ENCODE results near the gene PLD6. TPM values are rescaled to one million over a fixed set of nuclear protein-coding genes. Genes with fewer than 3 reads are reported as not detected.

PLD6 gene
- total RNA-seq, 1 donor from 2014 or later = 1.2 TPM

DNA sequence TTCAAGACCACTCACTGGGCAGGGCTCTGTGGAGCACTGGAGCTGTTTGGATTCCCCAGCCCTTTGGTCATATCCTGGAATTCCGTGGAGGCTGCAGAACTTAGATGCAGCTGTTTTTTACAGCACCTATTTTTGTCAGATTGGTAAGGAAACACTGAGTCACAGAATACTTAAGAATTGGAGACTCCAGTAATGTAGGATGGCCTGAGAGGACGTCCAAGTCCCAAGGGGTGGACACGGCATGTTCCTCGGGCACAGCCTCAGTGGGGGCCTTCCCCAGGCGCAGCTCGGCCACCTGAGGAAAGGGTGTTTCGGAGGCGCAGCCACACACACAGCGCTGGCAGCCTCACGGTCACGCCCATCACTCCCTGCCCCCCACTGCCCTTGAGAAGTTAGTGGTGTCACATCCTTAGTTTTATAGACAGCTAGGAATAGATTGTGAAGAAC is 14.8 kb downstream of the PLD6 start:
- H3K4me3 Mint-ChIP-seq (ENCODE audit: low read depth) = no peak overlapping the region
- H3K4me1 Mint-ChIP-seq (ENCODE audit: low read depth) = peaks cover 12% of the 10 kb centered on the region
- no peaks in the 10 kb centered on the region for H3K27me3 Mint-ChIP-seq
- H3K27ac Mint-ChIP-seq = no peak overlapping the region
- H3K9me3 Mint-ChIP-seq (ENCODE audit: low read depth) = no peaks in the 10 kb centered on the region
- DNase-seq (ENCODE audit: low spot score, unreplicated experiment) = no peak
- peaks cover 6% of the 10 kb centered on the region for H3K36me3 Mint-ChIP-seq (ENCODE audit: insufficient read depth)
- TF ChIP-seq, protein P1, sequence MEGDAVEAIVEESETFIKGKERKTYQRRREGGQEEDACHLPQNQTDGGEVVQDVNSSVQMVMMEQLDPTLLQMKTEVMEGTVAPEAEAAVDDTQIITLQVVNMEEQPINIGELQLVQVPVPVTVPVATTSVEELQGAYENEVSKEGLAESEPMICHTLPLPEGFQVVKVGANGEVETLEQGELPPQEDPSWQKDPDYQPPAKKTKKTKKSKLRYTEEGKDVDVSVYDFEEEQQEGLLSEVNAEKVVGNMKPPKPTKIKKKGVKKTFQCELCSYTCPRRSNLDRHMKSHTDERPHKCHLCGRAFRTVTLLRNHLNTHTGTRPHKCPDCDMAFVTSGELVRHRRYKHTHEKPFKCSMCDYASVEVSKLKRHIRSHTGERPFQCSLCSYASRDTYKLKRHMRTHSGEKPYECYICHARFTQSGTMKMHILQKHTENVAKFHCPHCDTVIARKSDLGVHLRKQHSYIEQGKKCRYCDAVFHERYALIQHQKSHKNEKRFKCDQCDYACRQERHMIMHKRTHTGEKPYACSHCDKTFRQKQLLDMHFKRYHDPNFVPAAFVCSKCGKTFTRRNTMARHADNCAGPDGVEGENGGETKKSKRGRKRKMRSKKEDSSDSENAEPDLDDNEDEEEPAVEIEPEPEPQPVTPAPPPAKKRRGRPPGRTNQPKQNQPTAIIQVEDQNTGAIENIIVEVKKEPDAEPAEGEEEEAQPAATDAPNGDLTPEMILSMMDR (IDR thresholded peaks at IDR 0.05; ENCODE audit: unreplicated experiment) = no peak

DNA sequence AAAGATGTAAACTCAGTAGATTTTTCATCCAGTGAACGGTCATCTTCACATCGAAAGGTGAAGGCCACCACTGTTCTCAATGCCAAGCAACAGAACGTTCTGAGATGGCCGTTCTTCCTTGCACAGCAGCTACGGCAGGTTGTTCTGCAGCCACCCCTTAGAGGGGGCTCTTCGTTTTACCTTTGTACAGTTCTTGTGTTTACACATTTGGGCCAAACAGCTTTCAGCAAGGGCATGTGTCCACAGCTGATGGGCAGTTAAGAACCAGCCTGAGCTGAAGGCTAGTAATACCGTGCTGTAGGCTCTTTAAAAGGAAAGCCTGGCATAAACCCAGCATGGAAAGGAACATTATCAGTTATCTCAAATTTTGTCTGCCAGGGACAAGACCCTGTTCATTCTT is 15.9 kb downstream of the PLD6 start:
- DNase-seq (ENCODE audit: low spot score, unreplicated experiment) = no peak
- no peaks in the 10 kb centered on the region for H3K27me3 Mint-ChIP-seq
- no peaks in the 10 kb centered on the region for H3K9me3 Mint-ChIP-seq (ENCODE audit: low read depth)
- H3K27ac Mint-ChIP-seq = peak overlapping the region; percentile 78
- TF ChIP-seq, protein P1 (IDR thresholded peaks at IDR 0.05; ENCODE audit: unreplicated experiment) = peak; percentile 19
- no peak overlapping the region for H3K4me3 Mint-ChIP-seq (ENCODE audit: low read depth)
- H3K4me1 Mint-ChIP-seq (ENCODE audit: low read depth) = peaks cover 24% of the 10 kb centered on the region
- peaks cover 9% of the 10 kb centered on the region for H3K36me3 Mint-ChIP-seq (ENCODE audit: insufficient read depth)

DNA sequence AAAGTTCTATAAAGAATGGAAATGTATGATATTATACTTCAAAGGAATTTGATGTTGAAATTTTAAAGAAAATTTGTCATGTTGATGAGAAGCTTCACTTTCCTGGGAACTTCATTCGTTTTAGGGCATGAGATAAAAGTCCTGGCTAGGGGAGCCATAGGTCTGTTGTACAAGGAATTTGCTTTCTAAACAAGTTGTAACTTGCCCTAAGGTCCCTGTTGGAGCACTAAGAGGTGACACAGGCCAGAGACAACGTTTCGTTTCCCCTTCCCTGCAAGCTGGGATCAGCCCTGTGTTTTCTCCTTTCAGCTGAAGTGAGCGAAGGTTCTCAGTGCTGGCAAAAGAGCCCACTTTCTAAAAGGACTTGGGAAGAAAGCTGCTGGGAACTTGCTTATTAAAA is 16.6 kb downstream of the PLD6 start:
- H3K9me3 Mint-ChIP-seq (ENCODE audit: low read depth) = no peaks in the 10 kb centered on the region
- peaks cover 27% of the 10 kb centered on the region for H3K4me1 Mint-ChIP-seq (ENCODE audit: low read depth)
- H3K36me3 Mint-ChIP-seq (ENCODE audit: insufficient read depth) = peaks cover 11% of the 10 kb centered on the region
- TF ChIP-seq, protein P1 (IDR thresholded peaks at IDR 0.05; ENCODE audit: unreplicated experiment) = no peak
- no peak overlapping the region for H3K4me3 Mint-ChIP-seq (ENCODE audit: low read depth)
- no peak for DNase-seq (ENCODE audit: low spot score, unreplicated experiment)
- no peak overlapping the region for H3K27ac Mint-ChIP-seq
- no peaks in the 10 kb centered on the region for H3K27me3 Mint-ChIP-seq

DNA sequence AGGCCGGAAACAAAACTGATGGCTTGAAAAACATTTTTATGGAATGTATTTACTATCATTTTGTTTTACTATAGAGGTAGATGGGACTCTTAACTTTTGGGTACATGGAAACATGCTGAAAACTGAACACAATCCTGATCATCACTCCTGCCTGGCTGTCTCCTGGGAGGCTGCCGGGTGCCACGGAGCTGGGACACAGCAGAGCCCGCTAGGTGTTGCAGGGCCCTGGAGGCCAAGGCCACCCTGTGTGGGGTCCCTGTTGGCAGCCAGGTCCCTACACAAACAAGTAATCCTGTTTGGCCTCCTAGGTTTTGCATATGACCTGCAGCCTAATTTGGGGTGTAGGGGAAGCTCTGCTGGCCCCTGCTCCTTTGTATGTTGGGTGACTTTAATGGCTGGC is 17.5 kb downstream of the PLD6 start:
- H3K9me3 Mint-ChIP-seq (ENCODE audit: low read depth) = no peaks in the 10 kb centered on the region
- H3K4me3 Mint-ChIP-seq (ENCODE audit: low read depth) = no peak overlapping the region
- peaks cover 17% of the 10 kb centered on the region for H3K36me3 Mint-ChIP-seq (ENCODE audit: insufficient read depth)
- no peaks in the 10 kb centered on the region for H3K27me3 Mint-ChIP-seq
- TF ChIP-seq, protein P1 (IDR thresholded peaks at IDR 0.05; ENCODE audit: unreplicated experiment) = no peak
- DNase-seq (ENCODE audit: low spot score, unreplicated experiment) = no peak
- no peak overlapping the region for H3K27ac Mint-ChIP-seq
- peaks cover 27% of the 10 kb centered on the region for H3K4me1 Mint-ChIP-seq (ENCODE audit: low read depth)

DNA sequence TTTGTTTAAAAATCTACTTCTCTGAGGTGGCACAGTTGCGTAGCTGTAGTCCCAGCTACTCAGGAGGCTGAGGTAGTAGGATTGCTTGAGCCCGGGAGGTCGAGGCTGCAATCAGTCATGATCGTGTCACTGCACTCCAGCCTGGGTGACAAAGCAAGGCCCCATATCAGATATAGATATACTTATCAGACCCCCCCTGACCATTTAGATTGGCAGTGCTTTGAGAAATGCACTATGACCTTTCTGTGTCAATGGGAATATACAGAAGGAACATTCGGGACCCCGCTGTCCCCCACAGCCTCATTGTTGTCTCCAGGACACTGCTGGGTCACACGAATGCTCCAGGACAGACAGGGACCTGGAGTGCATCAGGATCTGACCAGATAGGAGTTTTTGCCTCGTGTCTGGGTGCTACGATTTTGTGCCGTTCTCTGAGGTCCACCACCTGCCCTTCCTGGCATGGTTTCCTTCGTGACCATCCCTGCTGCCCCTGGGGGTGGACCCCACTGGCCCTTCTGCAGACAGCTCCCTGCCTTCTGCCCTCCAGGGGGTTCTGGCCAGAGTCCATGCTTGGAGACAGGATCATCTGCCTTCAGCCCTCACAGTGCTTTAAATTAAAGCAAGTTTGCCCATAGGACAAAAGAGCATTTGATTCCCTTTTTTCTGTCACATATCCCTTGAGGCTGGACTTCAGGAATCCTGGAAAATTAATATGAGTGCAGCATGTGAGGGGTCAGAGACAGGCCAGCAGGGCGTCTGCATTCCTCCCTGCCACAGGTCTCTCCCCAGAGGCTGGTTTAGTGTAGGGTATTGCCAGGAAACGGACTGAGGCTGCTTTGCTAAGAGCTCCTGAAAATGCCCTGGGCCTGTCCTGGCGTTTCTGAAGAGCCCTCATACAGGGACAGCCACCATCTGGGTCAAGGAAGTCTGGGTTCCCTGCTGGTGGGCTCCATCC is 19.3 kb downstream of the PLD6 start:
- peaks cover 27% of the 10 kb centered on the region for H3K4me1 Mint-ChIP-seq (ENCODE audit: low read depth)
- H3K27me3 Mint-ChIP-seq = no peaks in the 10 kb centered on the region
- TF ChIP-seq, protein P1 (IDR thresholded peaks at IDR 0.05; ENCODE audit: unreplicated experiment) = no peak
- peaks cover 20% of the 10 kb centered on the region for H3K36me3 Mint-ChIP-seq (ENCODE audit: insufficient read depth)
- no peak for DNase-seq (ENCODE audit: low spot score, unreplicated experiment)
- H3K9me3 Mint-ChIP-seq (ENCODE audit: low read depth) = no peaks in the 10 kb centered on the region
- peak overlapping the region; percentile 67 for H3K27ac Mint-ChIP-seq
- no peak overlapping the region for H3K4me3 Mint-ChIP-seq (ENCODE audit: low read depth)
